Jurkat, Clone E6-1 (cell line): ENCODE measurements around the gene BMP6.

ENCODE experiments used
- DNase-seq: peaks from one replicate; pipeline ENCODE4 v3.0.0-alpha.2; 2011; ENCODE audit warnings: low read depth, low spot score
- H3K4me3 ChIP-seq: 2 replicates; pipeline ENCODE4 v1.5.1; 2011; ENCODE audit warnings: mild to moderate bottlenecking, low read length, control low read depth, moderate library complexity

Gene BMP6

DNA sequence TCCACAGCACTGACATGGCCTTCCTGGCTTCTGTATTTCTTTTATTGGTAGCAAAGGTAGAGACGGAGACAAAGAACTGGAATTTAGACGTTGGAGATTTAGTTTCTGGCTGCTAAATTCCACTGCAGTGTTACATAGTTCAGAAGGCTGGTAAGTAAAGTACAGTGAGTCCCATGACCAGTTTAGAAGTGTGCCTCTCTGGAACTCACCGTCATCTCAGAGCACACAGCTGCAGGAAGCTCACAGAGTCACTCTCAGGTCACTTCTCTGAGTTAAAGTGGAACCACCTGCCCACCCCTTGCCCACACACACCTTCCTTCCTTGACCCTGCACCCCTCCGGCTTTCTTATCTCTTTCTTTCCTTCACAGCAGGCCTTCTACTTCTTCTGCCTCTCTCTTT lies 19.6 kb upstream of the BMP6 start:
- no peak for DNase-seq
- no peak overlapping the region for H3K4me3 ChIP-seq

DNA sequence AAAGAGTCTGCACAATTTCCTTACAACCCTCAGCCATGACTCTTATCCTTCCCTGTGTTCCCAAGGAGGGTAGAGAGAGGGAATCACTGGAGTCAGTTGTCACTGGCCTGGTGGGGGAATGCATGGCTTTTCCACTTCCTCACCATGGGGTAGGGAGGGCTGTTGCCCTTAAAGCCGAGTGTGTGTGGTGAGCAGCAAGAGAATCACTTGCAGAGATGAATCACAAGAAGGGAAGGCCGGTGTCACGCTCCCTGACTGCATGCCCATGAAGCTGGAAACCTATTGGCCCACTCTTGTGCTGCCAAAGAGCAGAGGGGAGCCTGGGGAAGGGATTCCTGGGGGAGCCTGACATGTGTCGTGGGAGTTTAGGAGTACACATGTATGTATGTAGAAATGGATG lies 18.1 kb upstream of the BMP6 start:
- no peak overlapping the region for H3K4me3 ChIP-seq
- DNase-seq: no peak

DNA sequence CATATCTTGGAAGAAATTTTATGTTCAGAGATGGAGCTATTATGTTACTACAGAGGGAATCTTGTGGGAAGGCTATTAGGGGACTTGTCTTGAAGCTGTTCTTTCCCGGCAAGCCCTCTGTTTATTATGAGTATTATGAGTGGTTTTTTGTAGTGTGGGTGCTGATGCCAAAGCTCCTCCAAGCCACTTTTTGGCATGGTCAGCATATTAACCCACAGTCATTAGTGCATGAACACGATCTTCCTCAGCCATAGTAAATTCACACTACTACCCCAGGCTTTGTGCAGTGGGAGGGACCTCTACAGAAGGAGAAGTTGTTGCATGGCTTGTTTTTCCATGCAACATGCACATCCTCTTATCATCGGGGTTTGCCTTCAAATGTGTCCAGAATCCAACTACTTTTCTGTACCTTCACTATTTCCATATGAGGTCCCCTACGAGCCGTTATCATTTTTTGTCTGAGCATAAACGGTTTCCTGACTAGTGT lies 6.5 kb upstream of the BMP6 start:
- DNase-seq: no peak
- no peak overlapping the region for H3K4me3 ChIP-seq

DNA sequence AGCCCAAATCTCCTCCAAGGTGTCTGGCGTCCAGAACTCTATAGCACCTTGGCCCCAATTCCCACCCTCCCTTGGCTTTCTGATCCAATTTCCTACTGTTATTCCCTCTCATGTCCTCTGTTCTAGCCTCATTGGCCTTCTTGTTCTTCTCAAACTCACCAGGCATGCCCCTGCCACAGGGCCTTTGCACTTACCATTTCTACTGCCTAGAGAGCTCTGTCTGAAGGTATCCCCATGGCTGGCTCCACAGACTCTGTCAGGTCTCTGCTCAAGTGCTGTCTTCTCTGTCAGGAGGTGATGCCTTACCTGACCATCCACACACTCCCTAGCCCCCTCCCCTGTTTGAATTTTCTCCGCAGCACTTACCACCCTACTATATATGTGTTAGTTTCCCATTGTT lies 5.6 kb upstream of the BMP6 start:
- no peak for DNase-seq
- no peak overlapping the region for H3K4me3 ChIP-seq

DNA sequence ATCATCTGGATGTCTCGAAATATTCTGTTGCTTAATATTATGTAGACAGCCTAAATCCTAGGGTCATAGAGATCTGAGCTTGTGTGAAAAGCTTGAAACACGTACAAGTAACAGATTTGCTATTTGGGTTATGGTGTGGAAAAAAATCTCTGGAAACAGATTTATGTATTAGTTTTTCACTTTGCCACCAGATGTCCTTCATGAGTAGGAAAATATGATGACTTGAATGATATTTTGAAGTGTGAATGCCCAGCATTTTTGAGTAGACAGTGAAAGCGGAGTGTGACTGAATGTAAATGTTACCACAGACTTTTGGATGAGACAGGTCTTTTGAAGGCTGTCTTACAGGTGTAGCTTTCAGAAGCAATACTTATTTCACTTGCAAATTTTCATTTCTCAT lies 4.2 kb upstream of the BMP6 start:
- H3K4me3 ChIP-seq: no peak overlapping the region
- DNase-seq: peak; percentile 18

DNA sequence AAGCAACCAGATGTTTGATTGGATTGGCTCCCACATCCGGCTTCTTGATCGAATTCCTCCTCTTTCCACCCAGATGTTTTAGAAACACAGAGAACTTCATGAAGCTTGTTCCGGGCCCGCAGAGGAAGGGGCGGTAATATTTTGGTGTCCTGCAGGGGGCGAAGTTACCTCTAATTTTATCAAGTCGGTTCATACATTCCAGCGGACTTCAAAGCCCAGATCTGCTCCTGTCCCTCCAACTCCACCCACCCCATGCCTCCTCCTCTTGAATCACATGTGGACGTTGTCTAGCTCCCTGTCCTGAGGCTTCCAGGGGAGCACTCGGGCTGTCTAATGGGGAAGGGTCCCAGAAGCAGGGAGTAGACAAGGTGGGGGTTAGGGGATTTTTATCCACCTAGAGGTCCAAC lies 2.9 kb upstream of the BMP6 start:
- no peak overlapping the region for H3K4me3 ChIP-seq

DNA sequence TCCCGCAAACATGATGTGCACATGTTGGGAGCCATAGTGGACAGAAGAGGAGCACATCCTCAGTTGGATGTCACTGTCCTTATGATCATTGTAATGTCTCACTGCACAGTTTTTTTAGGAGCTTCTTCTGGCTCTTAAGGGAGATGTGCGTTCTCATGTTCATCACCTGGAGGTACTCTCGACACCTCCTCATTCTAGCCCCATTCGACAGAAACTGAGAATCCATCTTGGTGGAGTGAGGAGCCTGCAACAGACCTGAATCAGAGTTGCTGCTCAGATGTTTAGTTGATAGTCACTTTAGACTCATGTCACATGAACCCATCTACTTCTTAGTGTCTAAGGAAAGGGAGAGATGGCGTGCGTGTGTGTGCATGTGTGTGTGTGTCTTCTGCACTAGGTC lies 2.3 kb upstream of the BMP6 start:
- H3K4me3 ChIP-seq: no peak overlapping the region
- DNase-seq: no peak

More for the DNA sequence above, 2.9 kb upstream of the BMP6 start:
- peak; percentile 63 for DNase-seq

DNA sequence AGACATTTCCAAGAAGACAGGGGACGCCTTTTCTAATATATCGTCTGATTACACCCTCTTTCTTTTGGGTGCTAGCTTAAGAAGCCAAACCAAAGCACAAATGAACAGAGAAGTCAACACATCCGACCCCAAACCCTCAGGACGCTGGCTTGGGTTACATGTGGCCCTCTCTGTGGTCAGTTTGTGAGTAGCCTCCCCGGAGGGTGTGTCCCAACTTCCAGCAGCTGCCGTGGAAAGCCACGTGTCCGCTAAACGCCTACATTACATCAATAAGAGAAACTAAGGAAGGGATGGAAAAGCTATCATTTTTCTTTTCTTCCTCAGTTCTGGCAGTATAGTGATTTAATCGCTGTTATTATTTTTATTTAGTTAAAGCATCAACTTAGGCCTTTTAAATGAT lies 487 bp upstream of the BMP6 start:
- H3K4me3 ChIP-seq: no peak overlapping the region
- no peak for DNase-seq

DNA sequence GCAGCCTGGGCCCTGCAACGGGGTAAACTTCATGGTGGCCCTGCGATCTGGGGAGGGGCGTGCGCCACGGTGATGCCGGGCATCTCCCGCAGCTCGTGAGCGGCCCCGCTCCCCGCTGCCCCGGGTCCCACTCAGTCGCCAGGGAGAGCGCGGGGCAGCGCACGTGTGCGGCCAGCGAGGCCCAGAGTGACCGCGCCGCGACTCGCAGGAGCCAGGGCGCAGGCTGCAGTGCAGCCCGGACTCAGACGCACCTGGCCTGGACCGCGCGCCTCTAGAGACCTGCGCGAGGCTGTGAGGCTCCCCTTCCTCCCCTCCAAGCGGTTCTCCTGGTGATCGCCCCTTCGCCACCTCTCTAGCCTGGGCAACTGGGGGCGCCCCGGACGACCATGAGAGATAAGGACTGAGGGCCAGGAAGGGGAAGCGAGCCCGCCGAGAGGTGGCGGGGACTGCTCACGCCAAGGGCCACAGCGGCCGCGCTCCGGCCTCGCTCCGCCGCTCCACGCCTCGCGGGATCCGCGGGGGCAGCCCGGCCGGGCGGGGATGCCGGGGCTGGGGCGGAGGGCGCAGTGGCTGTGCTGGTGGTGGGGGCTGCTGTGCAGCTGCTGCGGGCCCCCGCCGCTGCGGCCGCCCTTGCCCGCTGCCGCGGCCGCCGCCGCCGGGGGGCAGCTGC lies 652 bp downstream of the BMP6 start:
- no peak for DNase-seq
- H3K4me3 ChIP-seq: peak overlapping the region; percentile 38

DNA sequence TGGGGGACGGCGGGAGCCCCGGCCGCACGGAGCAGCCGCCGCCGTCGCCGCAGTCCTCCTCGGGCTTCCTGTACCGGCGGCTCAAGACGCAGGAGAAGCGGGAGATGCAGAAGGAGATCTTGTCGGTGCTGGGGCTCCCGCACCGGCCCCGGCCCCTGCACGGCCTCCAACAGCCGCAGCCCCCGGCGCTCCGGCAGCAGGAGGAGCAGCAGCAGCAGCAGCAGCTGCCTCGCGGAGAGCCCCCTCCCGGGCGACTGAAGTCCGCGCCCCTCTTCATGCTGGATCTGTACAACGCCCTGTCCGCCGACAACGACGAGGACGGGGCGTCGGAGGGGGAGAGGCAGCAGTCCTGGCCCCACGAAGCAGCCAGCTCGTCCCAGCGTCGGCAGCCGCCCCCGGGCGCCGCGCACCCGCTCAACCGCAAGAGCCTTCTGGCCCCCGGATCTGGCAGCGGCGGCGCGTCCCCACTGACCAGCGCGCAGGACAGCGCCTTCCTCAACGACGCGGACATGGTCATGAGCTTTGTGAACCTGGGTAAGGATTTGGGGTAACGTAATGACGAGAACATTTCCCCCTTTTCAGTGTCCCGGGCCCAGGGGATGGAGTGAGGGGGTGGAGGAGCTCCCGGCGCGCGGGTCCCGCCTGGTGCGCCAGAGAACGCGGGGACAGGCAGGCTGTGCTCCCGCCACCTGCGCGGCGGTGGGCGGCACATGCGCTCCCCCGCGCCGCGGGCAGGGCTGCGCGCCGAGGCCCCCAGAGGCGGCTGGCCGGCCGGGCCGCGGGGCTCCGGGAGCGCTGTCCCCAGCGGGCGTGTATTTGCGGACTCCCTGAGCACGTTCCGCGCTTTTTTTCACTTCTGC lies 1.4 kb downstream of the BMP6 start:
- DNase-seq: no peak
- H3K4me3 ChIP-seq: no peak overlapping the region

DNA sequence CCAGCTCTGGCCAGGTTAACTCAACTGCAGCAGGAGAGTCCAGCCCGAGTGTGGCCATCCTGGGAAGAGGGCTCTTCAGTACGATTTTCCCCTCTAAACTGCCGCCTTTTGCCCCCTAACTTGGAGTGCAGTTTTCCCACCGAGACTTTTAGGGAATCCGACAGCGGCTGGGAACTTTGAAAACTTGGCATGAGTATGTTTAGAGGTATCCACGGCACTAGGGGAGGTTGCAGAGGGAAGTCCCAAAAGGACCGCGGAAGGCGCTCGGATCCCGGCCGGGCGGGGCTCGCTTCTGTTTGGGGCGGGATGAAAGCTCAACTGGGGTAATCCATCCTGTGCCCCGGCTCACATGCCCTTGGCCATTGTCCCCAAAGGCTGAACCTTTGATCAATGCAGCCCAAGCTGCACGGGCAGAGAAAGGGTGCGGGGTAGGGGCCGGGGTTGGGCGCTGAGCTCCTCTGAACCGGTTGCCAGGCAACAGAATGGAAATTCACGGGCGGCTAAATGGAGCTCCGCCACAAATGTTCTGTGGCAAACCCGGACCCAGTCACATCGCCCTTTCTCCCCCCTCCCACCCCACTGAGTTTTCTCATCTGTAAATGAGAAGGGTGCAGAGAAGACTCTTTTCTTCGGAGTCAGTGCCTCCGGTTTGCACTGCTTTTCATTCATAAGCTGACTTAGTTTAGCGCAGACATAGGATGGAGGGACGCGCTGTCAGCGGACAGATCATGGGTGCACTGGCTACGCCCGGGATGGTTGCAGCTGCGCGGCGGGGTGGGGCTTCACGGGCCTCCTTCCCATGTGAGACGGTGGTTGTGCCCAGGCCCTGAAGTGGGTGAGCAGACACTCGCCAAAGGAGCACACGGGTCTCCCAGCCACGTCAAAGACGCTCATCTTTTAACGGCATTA lies 2.3 kb downstream of the BMP6 start:
- no peak overlapping the region for H3K4me3 ChIP-seq
- DNase-seq: no peak

DNA sequence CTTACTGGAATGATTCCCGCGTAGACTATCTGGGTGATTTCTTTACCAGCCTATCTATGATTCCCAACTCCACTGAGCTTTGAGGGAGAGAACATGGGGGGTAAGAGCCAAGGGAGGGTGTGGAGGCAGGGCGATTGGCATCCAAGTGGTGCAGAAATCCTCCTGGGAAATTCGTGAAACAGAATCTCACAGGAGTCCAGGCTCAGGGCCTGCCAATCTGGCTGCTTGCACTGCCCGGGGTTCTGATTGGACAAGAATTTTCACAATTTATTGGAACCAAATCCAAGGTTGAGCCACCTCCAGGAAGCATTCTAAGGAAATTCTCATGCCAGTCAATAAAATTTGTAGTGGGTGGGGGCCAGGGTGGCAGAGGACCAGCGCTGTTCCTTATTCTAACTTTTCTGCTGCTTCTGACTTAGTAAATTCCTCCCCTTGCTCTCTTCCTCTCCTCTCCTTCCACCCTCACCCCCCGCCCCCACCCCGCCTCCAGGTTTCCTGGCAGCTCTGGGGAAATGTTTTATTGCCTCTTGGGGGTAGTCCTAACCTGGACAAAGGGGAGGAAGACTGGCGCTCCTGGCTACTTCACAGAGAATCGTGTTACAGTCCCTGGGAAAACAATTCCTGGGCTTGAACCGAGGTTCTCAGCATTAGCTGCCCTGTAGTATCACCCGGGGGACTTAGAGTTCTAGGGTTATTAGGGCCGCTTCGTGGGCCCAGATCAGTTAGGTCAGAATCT lies 3.1 kb downstream of the BMP6 start:
- DNase-seq: no peak
- no peak overlapping the region for H3K4me3 ChIP-seq

DNA sequence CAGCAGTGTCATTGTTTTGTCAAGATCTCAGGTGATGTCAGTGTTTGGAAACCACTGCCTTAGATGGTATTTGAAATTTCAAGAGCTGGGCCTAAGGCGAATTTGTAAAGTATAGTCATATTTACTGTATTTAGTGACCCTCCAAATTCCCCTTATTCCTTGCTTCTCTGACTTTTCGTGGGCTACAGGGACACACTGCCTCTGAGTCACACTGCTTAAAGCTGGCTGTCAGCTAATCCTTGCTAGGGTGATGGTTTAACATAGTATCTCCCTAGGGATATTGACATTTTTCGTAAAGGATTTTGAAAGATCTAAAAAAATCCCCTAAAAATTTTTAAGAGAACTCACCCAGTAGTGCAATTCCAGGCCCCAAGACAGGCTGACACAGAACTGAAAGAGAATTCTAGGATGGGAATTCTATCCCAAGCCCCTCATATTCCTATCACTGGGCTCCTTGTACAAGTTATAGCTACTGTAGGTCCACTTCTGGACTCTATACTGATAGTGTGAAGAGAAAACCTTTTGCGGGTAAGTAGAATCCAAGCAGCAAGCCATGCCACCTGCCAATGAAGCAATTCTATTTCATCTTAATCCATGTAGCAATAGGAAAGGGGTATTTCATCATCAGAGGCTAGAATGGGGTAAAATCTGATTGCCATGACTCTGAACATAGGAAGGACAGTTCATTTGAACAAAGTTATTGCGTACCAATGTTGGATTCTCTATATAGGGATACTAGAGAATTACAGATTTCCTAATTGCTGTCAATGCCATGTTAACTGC lies 4.3 kb downstream of the BMP6 start:
- DNase-seq: no peak
- no peak overlapping the region for H3K4me3 ChIP-seq

DNA sequence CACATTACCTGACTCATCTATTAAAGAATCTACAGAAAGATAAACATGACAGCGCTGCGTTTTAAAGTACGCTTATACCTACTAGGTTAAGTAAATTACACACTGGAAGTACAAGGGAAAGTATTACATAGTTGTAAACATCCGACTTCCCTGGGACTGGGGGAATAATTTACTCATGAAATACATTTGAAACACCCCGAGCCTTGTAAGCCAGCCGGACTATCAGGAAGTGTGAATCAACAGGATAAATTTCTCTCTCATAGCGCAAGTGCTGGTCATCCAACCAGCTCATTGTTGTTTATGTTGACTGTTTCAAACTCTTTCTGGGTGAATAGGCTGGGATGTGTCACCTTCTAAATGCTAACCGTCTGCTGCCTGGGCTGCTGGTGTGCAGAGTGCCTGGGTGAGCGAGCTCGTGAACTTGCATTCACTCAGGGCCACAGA lies 4.9 kb downstream of the BMP6 start:
- H3K4me3 ChIP-seq: no peak overlapping the region
- DNase-seq: no peak

DNA sequence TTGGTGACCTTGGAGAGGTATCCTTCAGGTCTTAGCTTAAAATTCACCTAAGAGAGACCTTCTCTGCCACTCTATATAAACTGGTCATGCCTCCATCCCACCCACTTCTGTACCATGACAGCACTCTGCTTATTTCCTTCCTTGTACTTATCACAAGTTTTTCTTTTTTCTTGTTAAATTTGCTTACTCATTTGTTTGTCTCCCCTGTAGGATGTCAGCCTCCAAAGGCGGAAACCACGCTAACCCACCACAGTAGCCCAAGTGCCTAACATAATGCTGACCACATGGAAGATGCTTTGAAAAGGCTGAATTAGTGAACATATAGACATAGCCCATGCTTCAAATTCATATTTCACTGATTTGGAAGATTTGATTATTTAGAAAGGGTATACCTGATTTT lies 5.4 kb downstream of the BMP6 start:
- DNase-seq: no peak
- no peak overlapping the region for H3K4me3 ChIP-seq

DNA sequence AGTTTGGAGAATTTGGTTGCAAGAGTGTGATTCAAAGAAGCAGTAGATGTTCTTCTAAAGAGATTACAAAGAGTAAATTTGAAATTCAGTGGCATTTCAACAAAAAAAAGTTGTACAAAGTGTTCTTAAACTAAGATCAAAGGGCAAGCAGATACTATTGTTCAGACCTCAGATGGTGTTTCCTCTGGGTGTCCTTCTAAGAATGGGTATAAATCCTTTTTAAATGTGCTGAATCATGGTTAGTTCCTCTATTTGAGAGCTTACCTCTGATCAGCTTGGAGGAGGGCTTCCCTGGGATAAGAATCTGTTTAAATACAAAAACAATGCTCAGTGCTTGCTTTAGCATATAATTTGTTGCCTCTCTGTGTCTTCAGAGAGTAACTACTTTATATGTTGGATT lies 6.3 kb downstream of the BMP6 start:
- no peak overlapping the region for H3K4me3 ChIP-seq
- DNase-seq: no peak

DNA sequence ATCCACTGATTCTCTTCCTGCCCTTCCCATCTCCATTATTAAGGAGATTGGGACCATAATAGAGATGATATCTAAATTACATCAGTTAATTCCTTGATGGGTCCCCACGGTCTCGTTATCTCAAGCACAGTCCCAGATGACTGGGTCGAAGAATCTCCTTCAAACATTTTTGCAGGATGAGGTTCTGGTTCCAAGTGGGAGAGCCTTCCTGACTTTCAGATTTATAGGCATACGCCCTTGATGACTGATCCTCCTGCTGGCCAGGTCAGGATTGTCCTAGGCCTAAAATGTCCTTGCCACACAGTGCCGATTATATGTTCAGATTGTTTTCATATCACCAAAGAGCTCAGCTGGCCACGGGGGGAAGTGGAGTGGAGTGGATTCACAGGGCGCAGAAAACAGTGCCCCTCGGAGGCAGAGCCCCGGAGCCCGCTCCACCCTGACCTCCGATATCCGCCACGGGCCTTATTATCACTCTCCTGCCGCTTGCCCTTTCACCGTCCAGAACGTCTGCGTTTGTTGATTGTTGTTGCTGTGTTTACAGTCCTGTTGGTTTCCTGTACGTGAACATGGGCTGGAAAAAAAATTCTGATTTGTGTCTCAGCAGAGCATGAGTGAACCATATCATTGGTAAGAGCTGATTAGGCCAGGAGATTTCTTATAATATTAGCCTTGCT lies 8.9 kb downstream of the BMP6 start:
- DNase-seq: no peak
- no peak overlapping the region for H3K4me3 ChIP-seq

DNA sequence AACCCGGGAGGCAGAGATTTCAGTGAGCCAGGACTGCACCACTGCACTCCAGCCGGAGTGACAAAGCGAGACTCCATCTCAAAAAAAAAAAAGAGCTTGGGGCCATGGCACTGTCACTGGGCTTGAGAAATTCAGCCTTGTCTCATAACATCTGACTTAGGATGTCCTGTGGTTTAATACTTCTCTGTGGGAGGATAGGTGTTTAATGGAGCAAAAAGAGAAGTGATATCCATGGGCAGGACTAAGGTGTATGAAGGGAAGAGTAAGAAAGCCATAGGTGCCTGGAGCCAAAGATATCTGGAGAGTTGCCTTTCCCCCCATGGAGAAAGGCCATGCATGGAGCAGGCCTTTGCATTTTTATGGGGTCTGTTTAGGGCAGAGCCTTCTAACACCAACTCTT lies 11.2 kb downstream of the BMP6 start:
- H3K4me3 ChIP-seq: no peak overlapping the region
- no peak for DNase-seq
